Calu3 (cell line): ENCODE data around the gene ACSL4. TPM values are rescaled to one million over a fixed set of nuclear protein-coding genes. Genes with fewer than 3 reads are reported as not detected.

Experiments
- BruUV-seq: library from RNA; stranded (reverse); fragments of 400-500 nt; replicated peaks from 2 replicates; lab custom pipeline; 2021; lab: Mats Ljungman, UMichigan
- CTCF ChIA-PET: fragments of 300-600 bp; sonication (Branson Sonifier 250); formaldehyde crosslinking; loops from one replicate; lab custom pipeline; 2022; ENCODE audit warnings: antibody characterized with exemption; lab: Charles Lee
- DNase-seq: peaks from one replicate; pipeline ENCODE4 v3.0.0; 2022
- H3K27ac Mint-ChIP-seq: one replicate; pipeline ENCODE4 v1.8.0; 2022; ENCODE audit warnings: mixed read lengths; ENCODE audit not compliant: unreplicated experiment
- H3K27me3 Mint-ChIP-seq: one replicate; pipeline ENCODE4 v1.8.0; 2022; ENCODE audit warnings: mixed read lengths; ENCODE audit not compliant: unreplicated experiment
- H3K36me3 Mint-ChIP-seq: one replicate; pipeline ENCODE4 v1.8.0; 2022; ENCODE audit warnings: mild to moderate bottlenecking, moderate library complexity, mixed read lengths; ENCODE audit not compliant: insufficient read depth, unreplicated experiment
- H3K4me1 Mint-ChIP-seq: one replicate; pipeline ENCODE4 v1.8.0; 2022; ENCODE audit warnings: mild to moderate bottlenecking, low read depth, mixed read lengths; ENCODE audit not compliant: unreplicated experiment
- H3K4me3 Mint-ChIP-seq: one replicate; pipeline ENCODE4 v1.8.0; 2022; ENCODE audit warnings: mild to moderate bottlenecking, low read depth, moderate library complexity, mixed read lengths; ENCODE audit not compliant: unreplicated experiment
- H3K9me3 Mint-ChIP-seq: one replicate; pipeline ENCODE4 v1.8.0; 2022; ENCODE audit warnings: low read depth, mixed read lengths; ENCODE audit not compliant: unreplicated experiment
- CTCF ChIP-seq: fragments of 200-600 bp; IDR thresholded peaks from one replicate; pipeline ENCODE4 v1.8.0; 2022; ENCODE audit warnings: antibody characterized with exemption; ENCODE audit not compliant: unreplicated experiment
- intact Hi-C: fragments of 100-400 bp; cut with micrococcal nuclease; formaldehyde crosslinking; loops from one replicate; pipeline ENCODE4 v1.10.0; 2022; ENCODE audit not compliant: unreplicated experiment
- total RNA-seq: library from RNA; stranded (reverse); gene quantifications from 2 replicates; pipeline ENCODE4 v1.2.3, GENCODE V29; 2022

The ACSL4 gene
- total RNA-seq, 1 experiment from 2014 or later: 64.8 TPM

- Mint-ChIP-seq H3K9me3 (no peaks in the 10 kb centered on the region), H3K27ac (no peak overlapping the region), H3K4me3 (no peak overlapping the region), H3K4me1 (no peaks in the 10 kb centered on the region), H3K27me3 (no peaks in the 10 kb centered on the region), H3K36me3 (no peaks in the 10 kb centered on the region)
- intact Hi-C loops: loop anchor here (5.0 kb wide), 1 partner anchor 220 kb away; no protein-coding TSS in a partner anchor
- CTCF ChIA-PET: no interaction called here
- BruUV-seq: no TSS peak
- no peak for DNase-seq
- no peak for TF ChIP-seq CTCF
These were observed 25.3 kb downstream of the ACSL4 start for GRCh38 chrX:109707720-109708119.

GRCh38 chrX:109707319-109707718 lies 25.7 kb downstream of the ACSL4 start:
- intact Hi-C loops: loop anchor here (5.0 kb wide), 1 partner anchor 220 kb away; no protein-coding TSS in a partner anchor
- Mint-ChIP-seq H3K4me1 (no peaks in the 10 kb centered on the region), H3K9me3 (no peaks in the 10 kb centered on the region), H3K36me3 (no peaks in the 10 kb centered on the region), H3K27ac (no peak overlapping the region), H3K4me3 (no peak overlapping the region), H3K27me3 (no peaks in the 10 kb centered on the region)
- no peak for DNase-seq
- CTCF ChIA-PET: no interaction called here
- no peak for TF ChIP-seq CTCF
- no TSS peak for BruUV-seq

GRCh38 chrX:109704563-109704962 lies 28.5 kb downstream of the ACSL4 start:
- Mint-ChIP-seq H3K4me3 (no peak overlapping the region), H3K27ac (no peak overlapping the region), H3K4me1 (no peaks in the 10 kb centered on the region), H3K36me3 (no peaks in the 10 kb centered on the region), H3K9me3 (no peaks in the 10 kb centered on the region), H3K27me3 (no peaks in the 10 kb centered on the region)
- CTCF ChIA-PET: no interaction called here
- TF ChIP-seq CTCF: no peak
- DNase-seq: no peak
- BruUV-seq: no TSS peak
- intact Hi-C loops: no loop called here

- intact Hi-C loops: no loop called here
- Mint-ChIP-seq H3K27me3 (no peaks in the 10 kb centered on the region), H3K4me3 (no peak overlapping the region), H3K36me3 (no peaks in the 10 kb centered on the region), H3K4me1 (no peaks in the 10 kb centered on the region), H3K9me3 (no peaks in the 10 kb centered on the region), H3K27ac (no peak overlapping the region)
- no TSS peak for BruUV-seq
- no peak for DNase-seq
- TF ChIP-seq CTCF: no peak
- CTCF ChIA-PET: no interaction called here
These were observed 35.2 kb downstream of the ACSL4 start for GRCh38 chrX:109697855-109698254.
